Activated T-cell treated with anti-CD3 and anti-CD28 coated beads, Interleukin-2, amount 50 U/mL, for 48 hours (primary cell): ENCODE data around the gene CD1D.
"Not testable (repeated sequence)": the region's sequence is repeated elsewhere in the genome, so short reads cannot be mapped to it uniquely, and the experiment has no call there.

ENCODE experiments used
- DNase-seq, 2 experiments: peaks; one replicate each; pipeline ENCODE4 v3.0.0-alpha.2; 2020

The CD1D gene

GRCh38 chr1:158180741-158181576 is at the start of gene CD1D:
TSS of gene CD1D (plus strand) at chr1:158180895. CDS start at chr1:158181102, 207 bp downstream.
- DNase-seq: peak; percentile 30

DNA sequence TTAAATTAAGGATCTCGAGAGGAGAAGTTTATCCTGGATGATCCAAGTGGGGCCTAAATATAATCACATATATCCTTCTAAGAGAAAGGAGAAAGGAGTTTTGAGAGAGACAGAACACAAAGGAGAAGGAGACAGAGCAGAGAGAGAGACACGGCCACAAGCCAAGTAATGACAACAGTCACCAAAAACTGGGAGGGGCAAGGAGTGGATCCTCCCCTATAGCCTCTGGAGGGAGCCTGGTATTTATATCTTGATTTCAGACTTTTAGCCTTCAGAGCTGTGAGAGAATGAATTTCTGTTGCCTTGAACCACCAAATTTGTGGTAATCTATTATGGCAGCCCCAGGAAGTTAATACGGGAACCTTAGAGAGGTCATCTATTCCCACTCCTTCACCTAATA is 49.5 kb upstream of the CD1D start:
- DNase-seq: no peak

- DNase-seq: no peak
Observed at GRCh38 chr1:158140764-158141192, 39.9 kb upstream of the CD1D start.

- DNase-seq: no peak
Observed at GRCh38 chr1:158145173-158145719, 35.4 kb upstream of the CD1D start.

DNA sequence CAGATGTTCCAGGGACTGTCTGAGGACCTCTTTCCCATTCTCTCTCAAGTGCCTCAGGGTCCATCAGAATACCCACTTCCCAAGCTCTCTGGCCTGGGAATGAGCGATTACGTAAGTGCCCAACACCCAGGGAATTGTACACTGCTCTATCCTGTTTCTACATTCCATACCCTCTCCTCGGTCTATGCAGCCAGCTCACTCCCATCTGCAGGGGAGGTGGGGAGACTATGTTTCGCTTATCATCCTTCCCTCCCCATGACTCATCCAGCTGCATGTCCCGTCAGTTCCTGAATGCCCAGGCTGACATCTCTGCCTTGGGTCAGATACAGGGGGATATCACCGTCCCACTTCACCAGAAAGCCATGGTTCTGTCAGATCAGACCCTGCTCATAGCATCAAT is 34.5 kb upstream of the CD1D start:
- no peak for DNase-seq

- no peak for DNase-seq
Observed at GRCh38 chr1:158146739-158147138, 34.0 kb upstream of the CD1D start.

GRCh38 chr1:158147401-158147800 is 33.3 kb upstream of the CD1D start:
- no peak for DNase-seq

DNA sequence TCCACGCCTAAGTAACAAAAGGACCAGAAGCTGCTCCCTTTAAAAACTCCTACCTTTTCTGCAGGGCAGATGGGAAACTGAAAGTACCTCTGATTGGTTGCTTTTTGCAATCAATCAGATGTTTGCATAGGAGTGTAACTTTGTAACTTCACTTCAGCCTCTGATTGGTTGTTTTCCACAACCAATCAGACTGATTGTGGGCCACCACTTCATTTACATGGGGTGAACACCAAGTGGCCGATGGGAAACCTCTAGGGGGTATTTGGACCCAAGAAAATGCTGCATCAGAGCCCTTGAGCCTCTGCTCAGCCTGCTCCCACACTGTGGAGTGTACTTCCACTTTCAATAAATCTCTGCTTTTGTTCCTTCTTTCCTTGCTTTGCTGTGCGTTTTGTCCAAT is 32.8 kb upstream of the CD1D start:
- no peak for DNase-seq

DNA sequence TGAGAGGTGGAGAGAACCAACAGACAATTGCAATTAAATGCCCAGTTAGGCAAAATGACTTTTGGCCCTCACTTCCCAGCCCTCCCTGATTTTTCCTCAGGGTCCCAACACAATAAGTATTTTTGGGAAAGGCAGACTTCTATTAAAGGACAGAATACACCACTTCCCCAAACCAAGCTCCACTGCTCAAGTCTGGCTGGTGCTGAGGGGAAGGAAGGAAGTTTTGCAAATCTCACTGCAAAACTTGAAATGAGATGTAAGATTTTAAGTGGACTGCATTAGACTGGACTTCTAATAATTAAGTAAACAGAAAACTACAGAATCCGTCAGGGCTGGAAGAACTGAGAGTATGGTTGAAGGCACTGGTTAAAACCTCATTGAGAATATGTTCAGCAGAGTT is 32.2 kb upstream of the CD1D start:
- no peak for DNase-seq

- peak in 1 of 2 experiments; percentile 24 for DNase-seq
Observed at GRCh38 chr1:158149175-158149574, 31.5 kb upstream of the CD1D start.

GRCh38 chr1:158149577-158150269 is 31.0 kb upstream of the CD1D start:
- DNase-seq: peak; percentile 83 to 84

DNA sequence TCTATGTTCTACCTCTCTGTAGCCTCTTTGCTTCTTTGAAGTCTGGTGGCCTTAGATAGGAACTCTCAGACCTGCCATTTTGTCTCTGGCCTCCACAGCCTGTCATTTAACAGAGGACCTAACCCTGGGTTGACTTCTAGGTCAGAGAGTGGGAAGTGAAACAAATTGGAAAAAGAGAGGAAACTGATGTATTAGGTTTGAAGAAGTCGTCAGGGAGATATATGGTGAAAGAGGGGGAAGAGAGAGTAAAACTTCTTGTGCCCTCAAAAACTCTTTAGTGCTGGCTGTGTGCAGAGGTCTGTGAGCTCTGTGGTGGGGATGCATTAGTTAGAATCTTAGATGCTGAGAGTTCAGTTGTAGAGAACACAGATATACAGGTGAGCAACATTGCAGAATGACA is 30.2 kb upstream of the CD1D start:
- DNase-seq: no peak

- no peak for DNase-seq
Observed at GRCh38 chr1:158153179-158153578, 27.5 kb upstream of the CD1D start.

DNA sequence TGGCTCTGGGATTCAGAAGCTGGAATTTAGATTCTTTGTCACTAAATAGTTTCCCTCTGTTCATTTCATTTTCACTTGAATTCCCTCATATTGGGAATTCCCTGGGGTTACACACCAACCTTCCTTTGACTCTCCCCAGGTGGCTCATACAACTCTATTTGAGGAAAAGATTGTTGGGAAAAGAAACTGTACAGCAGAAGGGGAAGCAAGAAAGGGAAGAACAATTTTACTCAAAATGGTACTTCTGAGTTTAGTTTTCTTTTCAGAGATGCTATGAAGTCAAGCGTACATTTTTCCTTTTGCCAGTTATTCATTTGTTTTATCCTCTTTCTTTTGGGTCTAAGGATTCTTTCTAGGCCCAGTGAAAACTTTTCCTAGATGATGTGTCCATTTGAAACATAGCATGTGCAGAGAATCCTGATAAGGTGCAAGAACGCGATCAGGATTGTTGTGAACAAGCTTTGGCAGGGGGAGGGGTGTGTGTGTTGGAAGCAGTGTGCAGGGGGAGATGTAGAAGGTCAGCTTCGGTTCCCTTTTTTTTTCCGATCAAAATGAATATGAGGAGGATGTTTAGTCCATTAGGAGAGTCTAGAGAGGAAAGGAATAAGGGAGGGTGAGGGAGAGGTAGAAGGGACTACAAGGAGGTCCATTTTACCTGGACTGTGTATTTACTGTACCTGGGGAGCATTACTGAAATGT is 26.8 kb upstream of the CD1D start:
- no peak for DNase-seq

DNA sequence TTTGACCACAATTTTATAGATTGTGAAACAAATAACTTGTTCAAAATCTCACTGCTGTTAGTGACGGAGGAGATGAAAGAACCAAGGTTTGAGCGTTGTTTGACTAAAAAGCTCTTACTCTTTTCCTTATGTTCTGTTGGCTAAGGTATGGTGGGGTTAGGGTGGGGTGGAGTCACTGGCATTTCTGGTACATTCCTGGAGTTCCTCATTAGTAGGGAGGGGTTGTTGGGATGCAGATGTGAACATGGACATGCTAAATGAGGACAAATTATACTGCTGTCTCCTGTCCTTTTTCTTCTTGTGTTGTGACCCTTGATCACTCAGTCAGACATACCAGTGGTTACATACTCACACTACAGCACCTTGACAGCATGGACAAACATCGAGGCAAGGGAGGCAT is 26.2 kb upstream of the CD1D start:
- no peak for DNase-seq

DNA sequence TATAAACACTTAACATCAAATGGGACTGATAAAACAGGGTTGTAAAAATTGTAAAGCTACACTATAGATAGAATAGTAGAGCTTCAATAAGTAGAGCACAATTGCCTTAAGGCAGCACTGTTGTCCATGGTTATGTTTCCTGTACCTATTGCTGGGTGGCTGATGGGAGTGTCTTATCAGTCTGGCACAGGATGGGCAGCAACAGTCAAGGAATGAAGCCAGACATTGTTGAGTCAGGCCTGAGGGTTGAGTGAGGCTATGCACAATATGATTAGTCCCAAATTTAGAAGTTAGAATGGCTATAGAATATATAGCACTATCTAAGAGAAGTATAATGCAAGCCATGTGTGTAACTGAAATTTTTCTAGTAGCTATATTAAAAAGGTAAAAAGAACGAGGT is 25.0 kb upstream of the CD1D start:
- DNase-seq: no peak

- DNase-seq: no peak
Observed at GRCh38 chr1:158159597-158159996, 21.1 kb upstream of the CD1D start.

DNA sequence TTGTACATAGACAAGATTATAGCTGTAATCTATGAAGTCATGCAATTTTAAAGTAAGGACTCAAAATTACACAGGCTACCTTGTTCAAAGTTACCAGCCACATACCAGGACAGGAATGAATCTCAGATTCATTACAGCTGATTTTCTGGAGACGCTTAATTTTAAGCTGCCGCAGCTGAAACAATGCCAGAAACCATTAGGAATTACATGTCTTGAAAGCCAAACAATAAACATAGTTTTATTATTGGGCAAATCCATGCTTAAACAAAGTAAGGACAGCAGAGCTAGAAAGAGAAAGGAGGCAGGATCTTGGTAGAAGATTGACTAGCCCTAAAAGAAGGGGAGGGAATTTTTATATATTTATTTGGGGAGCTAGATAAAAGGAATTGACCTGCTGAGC is 19.2 kb upstream of the CD1D start:
- DNase-seq: no peak

DNA sequence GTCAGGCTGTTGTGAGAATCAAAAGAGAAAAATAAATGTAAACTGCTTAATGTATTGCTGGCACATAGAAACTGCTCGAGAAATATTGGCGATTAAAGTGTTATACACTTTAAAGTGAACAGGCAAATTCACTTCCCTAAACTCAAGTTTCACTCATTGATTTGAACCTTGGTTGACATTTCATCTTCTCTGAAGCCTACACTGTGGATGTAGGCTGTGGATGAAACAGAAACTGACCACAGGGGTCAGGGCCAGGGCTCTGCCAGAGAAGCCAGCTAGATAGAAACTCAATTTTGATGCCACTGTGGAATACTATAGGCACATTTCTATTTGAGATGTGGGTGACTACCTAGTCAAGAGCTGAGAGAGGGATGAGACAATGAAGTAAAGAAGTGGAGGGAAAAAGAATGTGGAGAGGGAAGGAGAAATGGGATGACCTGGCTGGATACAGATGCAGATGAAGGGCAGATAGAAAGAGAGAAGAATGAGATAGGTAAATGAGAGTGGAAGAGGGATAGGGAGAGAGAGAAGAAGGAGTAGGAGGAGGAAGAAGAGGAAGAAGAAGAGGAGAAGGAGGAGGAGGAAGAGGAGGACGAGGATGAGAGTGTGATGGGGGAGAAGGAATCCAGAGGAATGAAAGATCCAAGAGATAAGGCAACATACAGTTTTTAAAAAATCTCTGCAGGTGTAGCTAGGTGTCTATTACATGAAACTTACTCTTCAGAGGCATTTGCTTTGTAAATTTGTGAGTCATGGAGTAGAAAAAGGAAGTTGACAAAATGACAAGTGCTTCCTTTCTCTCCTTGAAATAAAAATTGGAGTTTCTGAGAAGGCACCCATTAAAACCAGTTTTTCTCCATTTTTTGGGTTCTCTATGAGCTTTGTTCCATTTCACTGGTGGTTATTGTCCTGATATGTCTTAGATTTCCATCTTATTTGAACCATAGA is 17.4 kb upstream of the CD1D start:
- no peak for DNase-seq

GRCh38 chr1:158169105-158169504 is 11.6 kb upstream of the CD1D start:
- no peak for DNase-seq

GRCh38 chr1:158175915-158176314 is 4.8 kb upstream of the CD1D start:
- not testable (repeated sequence) for DNase-seq

DNA sequence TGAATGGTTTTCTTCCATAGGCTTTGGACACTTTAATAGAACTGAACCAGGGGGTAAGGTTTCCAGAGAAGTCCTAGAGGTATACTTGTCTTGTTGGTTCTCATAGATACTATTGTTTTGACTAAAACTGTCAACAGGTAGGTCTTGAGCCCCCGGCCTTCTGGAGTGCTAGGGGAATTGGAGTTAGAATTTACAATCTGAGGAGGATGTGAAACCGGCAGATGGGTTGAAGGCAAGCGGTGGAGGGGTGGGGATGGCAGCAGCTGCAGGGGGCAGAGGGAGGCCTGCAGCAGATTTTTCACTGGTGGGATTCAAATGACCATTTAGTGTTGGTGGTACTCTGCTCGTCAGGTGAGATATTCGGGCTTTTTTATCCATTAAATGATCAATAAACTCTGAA is 4.3 kb upstream of the CD1D start:
- DNase-seq: no peak
